A673 (cell line): Measurements from ENCODE around the gene NR5A2.

ENCODE experiments used
- CTCF ChIP-seq: fragments of 300-800, 200-600 bp; sonication (generic); conservative IDR thresholded peaks from 2 replicates; pipeline ENCODE4 v1.5.1; 2017; ENCODE audit warnings: low read depth, mild to moderate bottlenecking, antibody characterized with exemption, low read length, moderate library complexity, mixed read lengths
- EZH2 ChIP-seq: fragments of 200-600 bp; sonication (generic); IDR thresholded peaks from 2 replicates; pipeline ENCODE4 v1.6.1; 2017; ENCODE audit warnings: borderline replicate concordance, low read depth, mild to moderate bottlenecking, mixed read lengths, antibody characterized with exemption, low read length; ENCODE audit not compliant: poor library complexity, severe bottlenecking

GRCh38 chr1:200215350-200215749 lies 187.8 kb downstream of the NR5A2 start:
- TF ChIP-seq CTCF (no peak), EZH2 (no peak)
